HG03097 (cell line): Measurements from ENCODE around the gene ZNF430.
A peak's percentile ranks its signal among the peaks of the same experiment; 100 is the strongest.
"Not testable (repeated sequence)": the region's sequence is repeated elsewhere in the genome, so short reads cannot be mapped to it uniquely, and the experiment has no call there.

ENCODE experiments used
- ATAC-seq: cut with Tn5 transposase; IDR thresholded peaks from one replicate; pipeline ENCODE4 v1.9.1; 2021; ENCODE audit not compliant: unreplicated experiment, low FRiP score

The ZNF430 gene

GRCh38 chr19:21020298-21021227 lies at the start of gene ZNF430:
Gene ZNF430, plus strand, starts transcription at chr19:21020657. Its CDS starts 144 bp downstream, at chr19:21020801.
- ATAC-seq: peak; percentile 93

GRCh38 chr19:20992788-20993187 lies 27.7 kb upstream of the ZNF430 start:
- not testable (repeated sequence) for ATAC-seq

DNA sequence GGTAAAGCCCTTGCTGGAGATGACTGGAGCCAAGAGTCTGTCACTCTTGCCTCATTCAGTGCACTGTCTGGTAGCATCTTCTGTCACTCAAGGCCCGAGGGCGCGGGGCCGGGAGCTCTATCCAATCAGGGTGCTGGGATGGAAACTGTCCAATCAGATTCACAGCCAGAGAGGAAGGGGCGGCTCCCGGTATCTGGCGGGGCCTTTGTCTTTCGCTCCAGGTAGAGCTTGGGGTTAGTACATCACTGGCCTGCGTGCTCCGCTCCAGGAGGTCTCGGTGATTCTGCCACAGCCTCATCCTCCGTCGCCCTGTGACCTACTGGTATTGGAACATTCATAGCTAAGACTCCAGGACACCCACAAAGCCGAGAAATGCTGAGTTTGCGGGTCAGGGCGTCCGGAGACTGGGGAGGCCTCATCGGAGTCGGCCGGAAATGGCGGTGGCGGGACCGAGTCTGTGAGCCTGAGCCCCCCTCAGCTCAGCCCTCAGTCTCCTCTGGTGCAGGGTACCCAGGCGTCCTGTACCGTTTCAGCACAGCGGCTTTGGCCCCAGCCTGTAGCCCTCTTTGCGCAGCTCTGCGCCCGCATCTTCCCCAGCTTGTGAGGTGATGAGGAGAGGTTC lies 20.6 kb upstream of the ZNF430 start:
- peak; percentile 98 for ATAC-seq

GRCh38 chr19:21021238-21021637 lies 781 bp downstream of the ZNF430 start:
- ATAC-seq: not testable (repeated sequence)

DNA sequence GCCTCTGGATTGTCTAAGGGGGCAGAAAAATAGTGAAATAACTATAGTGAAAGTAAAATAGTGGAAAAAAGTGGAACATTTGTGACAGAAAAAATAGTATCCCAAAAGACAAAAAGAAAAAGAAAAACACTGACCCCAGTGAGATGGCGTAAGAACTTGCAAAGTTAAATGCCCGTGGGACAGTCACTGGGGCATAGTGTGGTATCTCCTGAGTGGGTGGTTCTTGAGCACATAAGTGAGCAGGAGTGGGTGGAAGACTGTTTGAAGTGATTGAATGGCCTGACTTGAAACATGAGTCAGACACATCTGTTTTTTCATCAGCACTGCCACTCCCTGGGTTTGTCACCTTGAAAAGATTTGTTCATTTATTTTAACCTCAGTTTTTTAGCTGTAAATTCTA lies 2.5 kb downstream of the ZNF430 start:
- ATAC-seq: no peak

GRCh38 chr19:21023901-21024300 lies 3.4 kb downstream of the ZNF430 start:
- no peak for ATAC-seq

DNA sequence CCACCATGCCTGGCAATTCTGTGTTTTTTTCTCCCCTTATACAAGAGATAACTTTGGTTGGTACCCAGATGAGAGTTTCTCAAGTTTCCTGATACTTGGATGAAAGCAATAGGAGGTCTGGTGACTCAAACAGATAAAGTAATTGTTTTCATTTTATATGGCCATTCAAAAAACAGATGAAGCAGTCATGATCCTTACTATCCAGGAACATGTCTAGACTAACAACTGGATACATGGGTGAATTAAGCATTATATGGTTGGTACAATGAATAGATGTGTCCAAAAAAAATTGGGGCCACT lies 8.5 kb downstream of the ZNF430 start:
- no peak for ATAC-seq

DNA sequence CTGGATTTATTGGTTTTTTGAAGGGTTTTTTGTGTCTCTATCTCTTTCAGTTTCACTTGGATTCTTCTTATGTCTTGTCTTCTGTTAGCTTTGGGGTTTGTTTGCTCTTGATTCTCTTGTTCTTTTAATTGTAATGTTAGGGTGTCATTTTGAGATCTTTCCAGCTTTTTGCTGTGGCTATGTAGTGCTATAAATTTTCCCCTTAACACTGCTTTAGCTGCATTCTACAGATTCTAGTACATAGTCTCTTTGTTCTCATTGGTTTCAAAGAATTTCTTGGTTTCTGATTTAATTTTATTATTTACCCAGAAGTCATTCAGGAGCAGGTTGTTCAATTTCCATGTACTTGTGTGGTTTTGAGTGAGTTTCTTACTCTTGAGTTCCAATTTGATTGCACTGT lies 24.6 kb downstream of the ZNF430 start:
- no peak for ATAC-seq

- no peak for ATAC-seq
These were observed 26.0 kb downstream of the ZNF430 start for GRCh38 chr19:21046489-21046888.

DNA sequence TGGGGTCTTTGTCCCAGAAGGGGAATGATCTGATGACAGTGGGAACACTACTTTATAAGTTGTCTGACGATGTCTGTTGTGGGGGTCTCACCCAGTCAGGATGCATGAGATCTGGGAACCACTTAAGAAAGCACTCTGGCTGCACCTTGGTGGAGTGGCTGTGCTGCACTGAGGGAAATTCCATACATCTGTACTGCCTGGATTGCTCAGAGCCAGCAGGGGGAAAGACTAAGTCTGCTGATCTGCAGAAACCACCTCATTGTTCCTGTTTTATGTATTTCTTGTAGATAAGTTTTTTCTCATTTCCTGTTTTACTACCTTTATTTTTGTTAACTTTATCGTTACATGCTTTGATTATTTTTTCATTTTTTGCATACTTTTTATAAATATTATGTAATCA lies 27.3 kb downstream of the ZNF430 start:
- ATAC-seq: no peak

GRCh38 chr19:21052902-21053301 lies 32.4 kb downstream of the ZNF430 start:
- no peak for ATAC-seq

DNA sequence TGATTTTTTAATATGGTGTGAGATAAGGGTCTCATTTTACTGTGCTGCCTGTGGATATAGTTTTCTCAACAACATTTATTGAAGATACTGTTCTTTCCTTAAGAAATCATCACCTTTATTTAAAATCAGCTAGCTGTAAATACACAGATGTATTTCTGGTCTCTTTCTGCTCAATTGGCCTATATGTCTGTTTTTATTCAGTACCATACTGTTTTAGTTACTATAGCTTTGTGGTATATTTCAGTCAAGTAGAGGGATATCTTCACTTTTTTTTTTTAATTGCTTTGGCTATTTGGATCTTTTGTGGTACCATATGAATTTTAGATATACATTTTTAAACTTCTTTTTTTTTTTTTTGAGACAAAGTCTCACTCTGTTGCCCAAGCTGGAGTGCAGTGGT lies 44.9 kb downstream of the ZNF430 start:
- no peak for ATAC-seq

DNA sequence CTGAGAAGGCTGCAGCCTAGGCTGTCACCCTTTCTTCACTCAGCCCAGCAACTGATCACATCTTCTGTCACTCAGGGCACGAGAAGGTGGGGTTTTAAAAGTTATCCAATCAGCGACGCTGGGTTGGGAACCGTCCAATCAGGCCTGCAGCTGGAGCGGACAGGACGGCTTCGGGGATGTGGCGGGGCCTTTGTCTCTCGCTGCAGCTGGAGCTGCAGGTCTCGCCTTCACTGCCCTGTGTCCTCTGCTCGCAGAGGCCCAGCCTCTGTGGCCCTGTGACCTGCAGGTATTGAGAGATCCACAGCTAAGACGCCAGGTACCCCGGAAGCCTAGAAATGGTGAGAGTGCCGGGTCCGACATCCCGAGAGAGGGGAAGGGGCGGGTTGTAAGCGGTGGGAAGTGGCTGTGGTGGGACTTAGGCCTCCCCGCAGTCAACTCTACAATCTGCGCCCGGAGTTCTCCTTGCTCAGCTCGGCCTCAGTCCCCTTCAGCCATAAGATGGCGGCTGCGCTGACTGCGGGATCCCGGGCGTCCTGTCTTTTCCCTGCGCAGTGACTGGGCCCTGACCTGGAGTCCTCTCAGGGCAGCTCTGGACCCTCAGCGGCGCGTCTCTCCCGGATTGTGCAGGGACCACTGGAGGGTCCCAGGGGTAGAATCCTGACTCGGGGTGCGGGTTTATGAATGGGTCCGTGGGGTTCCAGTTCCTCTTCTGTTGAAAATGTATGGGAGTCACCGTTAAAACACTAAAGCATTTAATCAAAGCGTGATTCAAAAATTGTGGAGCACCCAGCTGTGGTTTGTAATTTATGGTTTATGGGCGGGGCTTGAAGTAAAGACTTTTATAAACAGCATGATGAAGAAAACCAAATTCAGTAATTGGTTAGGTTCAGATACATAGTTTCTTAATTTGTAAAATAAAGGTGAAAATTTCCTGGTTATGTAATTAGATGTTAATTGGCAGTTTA lies 61.8 kb downstream of the ZNF430 start, which contains the start of gene ZNF714:
TSS of gene ZNF714 (plus strand) at position 193 of the 965 bp plus-strand sequence. CDS start 16,066 bp downstream, outside the sequence.
- ATAC-seq: peak; percentile 97

DNA sequence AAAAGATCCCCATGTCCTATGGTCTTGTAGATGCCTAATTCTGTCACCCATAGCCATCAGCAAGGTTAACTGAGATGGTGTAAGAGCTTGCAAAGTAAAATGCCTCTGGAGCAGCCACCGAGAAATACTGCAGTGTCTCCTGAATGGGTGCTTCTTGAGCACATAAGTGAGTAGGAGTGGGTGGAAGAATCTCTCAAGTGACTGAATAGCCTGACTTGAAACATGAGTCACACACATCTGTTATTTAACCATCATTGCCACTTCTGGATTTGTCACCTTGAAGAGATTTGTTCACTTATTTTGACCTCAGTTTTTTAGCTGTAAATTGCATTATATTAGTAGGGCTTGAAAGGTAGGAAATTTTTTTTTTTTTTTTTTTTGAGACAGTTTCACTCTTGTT lies 63.9 kb downstream of the ZNF430 start:
- ATAC-seq: no peak

GRCh38 chr19:21087871-21088270 lies 67.4 kb downstream of the ZNF430 start:
- no peak for ATAC-seq

GRCh38 chr19:21092109-21092508 lies 71.7 kb downstream of the ZNF430 start:
- ATAC-seq: no peak

DNA sequence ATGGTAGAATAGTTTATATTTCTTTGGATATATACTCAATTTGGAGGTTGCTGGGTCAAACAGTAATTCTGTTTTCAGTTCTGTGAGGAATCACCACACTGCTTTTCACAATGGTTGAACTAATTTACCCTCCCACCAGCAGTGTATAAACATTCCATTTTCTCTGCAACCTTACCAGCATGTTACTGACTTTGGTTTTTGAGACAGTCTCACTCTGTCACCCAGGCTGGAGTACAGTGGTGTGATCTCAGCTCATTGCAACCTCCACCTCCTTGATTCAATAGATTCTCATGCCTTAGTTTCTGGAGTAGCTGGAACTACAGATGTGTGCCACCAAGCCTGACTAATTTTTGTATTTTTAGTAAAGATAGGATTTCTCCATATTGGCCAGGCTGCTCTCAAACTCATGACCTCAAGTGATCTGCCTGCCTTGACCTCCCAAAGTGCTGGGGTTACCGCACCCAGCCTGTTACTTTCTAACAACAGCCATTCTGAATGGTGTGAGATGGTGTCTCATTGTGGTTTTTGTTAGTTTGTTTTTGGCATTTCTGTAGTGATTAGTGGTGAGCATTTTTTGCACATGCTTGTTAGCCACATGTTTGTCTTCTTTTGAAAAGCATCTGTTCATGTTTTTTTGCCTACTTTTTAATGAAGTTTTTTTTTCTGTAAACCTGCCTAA lies 74.0 kb downstream of the ZNF430 start:
- ATAC-seq: no peak

- ATAC-seq: no peak
These were observed 77.8 kb downstream of the ZNF430 start for GRCh38 chr19:21098291-21098690.

DNA sequence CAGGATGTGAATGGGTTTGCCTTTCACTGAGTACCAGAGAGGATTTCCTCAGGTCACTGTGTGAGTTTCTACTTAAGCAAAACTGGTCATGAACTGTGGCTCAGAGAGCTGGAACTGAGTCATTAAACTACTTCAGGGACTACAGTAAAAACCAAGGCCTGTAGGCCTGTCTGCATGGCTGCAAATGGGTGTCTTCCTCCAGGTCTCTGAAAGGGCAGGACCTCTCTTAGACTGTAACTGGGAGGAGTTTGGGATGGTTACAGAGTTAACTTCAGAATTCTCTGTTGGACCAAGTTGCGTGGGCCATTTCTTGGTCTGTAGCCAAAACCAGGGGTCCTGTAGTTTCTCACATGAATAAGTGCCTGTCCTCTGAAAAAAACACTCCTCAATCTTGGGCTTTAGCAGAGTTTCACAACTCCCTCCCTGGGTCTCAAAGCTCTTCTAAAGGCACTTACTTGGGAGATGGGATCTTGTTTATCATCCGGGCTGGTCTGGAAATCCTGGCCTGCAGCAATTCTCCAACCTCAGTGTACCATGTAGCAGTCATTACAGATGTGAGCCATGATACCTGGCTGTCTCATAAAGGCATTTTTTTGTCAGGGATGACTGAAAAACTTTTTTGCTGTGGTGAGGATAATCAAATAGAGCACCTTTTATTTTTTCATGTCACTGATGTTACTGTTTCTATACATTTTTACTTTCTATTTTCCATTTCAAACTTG lies 81.2 kb downstream of the ZNF430 start:
- no peak for ATAC-seq

DNA sequence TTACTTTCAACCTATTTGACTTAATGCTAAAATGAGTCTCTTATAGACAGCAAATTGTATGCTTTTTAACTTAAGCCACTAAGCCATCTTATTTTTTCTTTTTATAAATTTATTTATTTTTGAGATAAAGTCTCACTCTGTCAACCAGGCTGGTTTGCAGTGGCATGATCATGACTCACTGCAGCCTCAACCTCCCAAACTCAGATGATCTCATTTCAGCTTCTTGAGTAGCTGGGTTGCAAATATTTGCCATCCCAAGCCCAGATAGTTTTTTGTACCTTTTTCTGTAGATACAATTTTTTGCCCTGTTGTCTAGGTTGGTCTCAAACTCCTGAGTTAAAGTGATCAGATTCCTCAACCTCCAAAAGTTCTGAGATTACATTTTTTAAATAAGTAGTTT lies 88.7 kb downstream of the ZNF430 start:
- no peak for ATAC-seq
